ACHN (cell line): ENCODE results near the gene IGF2BP2.

Experiments
- DNase-seq: peaks from one replicate; pipeline ENCODE4 v3.0.0-alpha.2; 2015
- in situ Hi-C: cut with HindIII; loops from 2 replicates; pipeline ENCODE4 v1.10.0; 2017; ENCODE audit warnings: low sequenced_read_pairs, low pct_ligation_motif_present, low pct_unique_long_range_greater_than_20kb

Gene IGF2BP2

GRCh38 chr3:185750702-185751101 is 74.1 kb downstream of the IGF2BP2 start:
- in situ Hi-C loops: no loop called here
- no peak for DNase-seq

GRCh38 chr3:185750015-185750414 is 74.8 kb downstream of the IGF2BP2 start:
- DNase-seq: no peak
- in situ Hi-C loops: no loop called here

GRCh38 chr3:185746470-185746869 is 78.4 kb downstream of the IGF2BP2 start:
- in situ Hi-C loops: no loop called here
- no peak for DNase-seq

GRCh38 chr3:185744997-185745843 is 79.6 kb downstream of the IGF2BP2 start:
- in situ Hi-C loops: no loop called here

GRCh38 chr3:185741586-185741985 is 83.3 kb downstream of the IGF2BP2 start:
- no peak for DNase-seq
- in situ Hi-C loops: no loop called here

More at GRCh38 chr3:185744997-185745843, 79.6 kb downstream of the IGF2BP2 start:
- DNase-seq: peak; percentile 75

GRCh38 chr3:185740133-185740532 is 84.7 kb downstream of the IGF2BP2 start:
- no peak for DNase-seq
- in situ Hi-C loops: no loop called here

- DNase-seq: no peak
- in situ Hi-C loops: no loop called here
Observed at GRCh38 chr3:185739264-185739701, 85.6 kb downstream of the IGF2BP2 start.

GRCh38 chr3:185737740-185738680 is 86.8 kb downstream of the IGF2BP2 start:
- no peak for DNase-seq
- in situ Hi-C loops: no loop called here

GRCh38 chr3:185737020-185737419 is 87.8 kb downstream of the IGF2BP2 start:
- in situ Hi-C loops: no loop called here
- no peak for DNase-seq

- in situ Hi-C loops: no loop called here
- no peak for DNase-seq
Observed at GRCh38 chr3:185734725-185735096, 90.1 kb downstream of the IGF2BP2 start.

- in situ Hi-C loops: no loop called here
- peak; percentile 74 for DNase-seq
Observed at GRCh38 chr3:185733980-185734724, 90.7 kb downstream of the IGF2BP2 start.

- in situ Hi-C loops: no loop called here
- DNase-seq: no peak
Observed at GRCh38 chr3:185732782-185733181, 92.1 kb downstream of the IGF2BP2 start.

GRCh38 chr3:185730550-185730949 is 94.3 kb downstream of the IGF2BP2 start:
- in situ Hi-C loops: no loop called here
- no peak for DNase-seq

GRCh38 chr3:185729337-185730055 is 95.3 kb downstream of the IGF2BP2 start:
- in situ Hi-C loops: no loop called here

GRCh38 chr3:185728630-185729336 is 96.1 kb downstream of the IGF2BP2 start:
- no peak for DNase-seq
- in situ Hi-C loops: no loop called here

More at GRCh38 chr3:185729337-185730055, 95.3 kb downstream of the IGF2BP2 start:
- no peak for DNase-seq

- in situ Hi-C loops: no loop called here
Observed at GRCh38 chr3:185727873-185728272, 97.0 kb downstream of the IGF2BP2 start.

GRCh38 chr3:185726254-185726967 is 98.4 kb downstream of the IGF2BP2 start:
- in situ Hi-C loops: no loop called here
- DNase-seq: no peak

More at GRCh38 chr3:185727873-185728272, 97.0 kb downstream of the IGF2BP2 start:
- DNase-seq: no peak
